ENCODE data around the gene RB1. TPM values are rescaled to one million over a fixed set of nuclear protein-coding genes. Genes with fewer than 3 reads are reported as not detected.
"Not testable (repeated sequence)": the region's sequence is repeated elsewhere in the genome, so short reads cannot be mapped to it uniquely, and the experiment has no call there.

Gene RB1
- polyA plus RNA-seq, 1 donor, result 51.1 TPM

GRCh38 chr13:48346583-48346982, 43.0 kb downstream of the RB1 start:
- no peak for DNase-seq

DNA sequence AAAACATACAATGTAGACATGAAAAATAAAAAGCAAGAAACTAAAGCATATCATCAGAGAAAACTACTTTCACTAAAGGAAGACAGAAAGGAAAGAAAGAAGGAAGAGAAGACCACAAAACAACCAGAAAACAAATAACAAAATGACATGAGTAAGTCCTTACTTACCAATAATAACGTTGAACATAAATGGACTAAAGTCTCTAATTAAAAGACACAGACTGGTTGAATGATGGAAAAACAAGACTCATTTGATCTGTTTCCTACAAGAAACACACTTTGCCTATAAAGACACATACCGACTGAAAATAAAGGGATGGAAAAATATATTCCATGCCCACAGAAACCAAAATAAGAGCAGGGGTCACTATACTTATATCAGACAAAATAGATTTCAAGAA, 46.0 kb downstream of the RB1 start:
- no peak for DNase-seq

- no peak for DNase-seq
These were observed 50.0 kb downstream of the RB1 start for GRCh38 chr13:48353590-48353989.

- not testable (repeated sequence) for DNase-seq
These were observed 52.0 kb downstream of the RB1 start for GRCh38 chr13:48355524-48355923.

DNA sequence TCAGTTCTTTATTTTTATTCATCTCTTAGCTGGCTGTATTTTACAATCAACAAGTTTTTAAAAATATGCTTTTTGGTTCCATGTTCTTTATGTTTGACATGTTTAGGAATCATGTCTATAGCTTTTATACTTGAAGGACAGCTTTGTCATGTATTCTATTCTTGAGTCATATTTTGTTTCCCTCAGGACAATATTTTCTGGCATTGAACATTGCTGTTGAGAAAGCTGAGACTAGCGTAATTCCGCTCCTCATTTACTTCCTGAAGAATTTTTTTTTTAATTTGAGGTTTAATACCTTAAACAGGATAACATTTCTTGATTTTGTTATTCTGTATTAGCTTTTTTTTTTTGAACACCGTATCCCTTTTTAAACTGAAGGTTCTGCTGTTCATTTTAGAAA, 53.2 kb downstream of the RB1 start:
- DNase-seq, result no peak

GRCh38 chr13:48369988-48370387, 66.4 kb downstream of the RB1 start:
- DNase-seq, result no peak

- DNase-seq, result no peak
These were observed 67.3 kb downstream of the RB1 start for GRCh38 chr13:48370815-48371214.

DNA sequence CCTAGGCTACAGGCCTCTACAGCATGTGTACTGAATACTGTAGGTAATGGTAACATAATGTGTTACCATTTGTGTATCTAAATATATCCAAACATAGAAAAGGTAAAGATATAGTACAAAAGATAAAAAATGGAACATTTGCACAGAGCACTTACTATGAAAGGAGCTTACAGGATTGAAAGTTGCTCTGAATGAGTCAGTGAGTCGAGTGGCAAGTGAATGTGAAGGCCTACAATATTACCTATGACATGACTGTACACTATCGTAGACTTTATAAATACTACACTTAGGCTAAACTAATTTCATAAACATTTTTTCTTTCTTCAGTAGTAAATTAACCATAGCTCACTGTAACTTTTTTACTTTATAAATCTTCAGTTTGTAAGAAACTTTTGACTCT, 74.3 kb downstream of the RB1 start:
- DNase-seq, result no peak

DNA sequence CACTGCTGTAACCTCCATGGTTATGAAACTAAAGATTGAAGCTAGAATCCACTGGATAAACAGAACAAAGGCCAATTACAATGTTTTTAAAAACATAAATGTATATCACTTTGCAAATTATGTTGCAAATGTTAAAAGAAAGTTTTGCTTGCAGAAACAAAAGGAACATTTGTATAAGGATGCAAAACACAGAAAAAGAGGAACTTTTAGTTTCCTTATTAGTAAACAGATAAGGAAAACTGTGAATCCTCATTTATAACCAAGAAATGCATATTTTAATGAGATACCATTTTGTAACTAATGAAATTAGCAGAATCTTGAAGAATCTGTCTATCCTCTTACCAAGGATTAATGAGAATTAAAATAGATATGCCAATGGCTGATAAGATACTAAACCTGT, 77.0 kb downstream of the RB1 start:
- DNase-seq, result no peak

DNA sequence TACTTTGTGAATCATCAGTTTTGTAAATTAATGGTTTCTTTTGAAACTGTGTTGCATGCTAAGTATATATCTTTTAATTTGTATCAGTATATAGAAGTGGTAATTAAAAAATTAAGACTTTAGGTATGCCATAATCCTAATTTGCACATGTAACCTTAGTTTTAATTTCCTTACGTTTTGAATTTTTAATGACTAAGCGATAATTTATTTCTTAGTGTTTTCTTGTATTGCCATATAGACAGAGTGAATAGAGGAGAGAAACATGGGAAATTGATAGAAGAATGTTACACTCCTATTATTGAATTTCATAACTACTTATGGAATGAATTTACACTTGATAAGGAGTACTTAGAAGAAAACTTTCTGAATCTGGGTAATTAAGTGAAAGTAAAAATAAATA, 79.8 kb downstream of the RB1 start:
- no peak for DNase-seq

- DNase-seq, result no peak
These were observed 83.3 kb downstream of the RB1 start for GRCh38 chr13:48386816-48387215.

DNA sequence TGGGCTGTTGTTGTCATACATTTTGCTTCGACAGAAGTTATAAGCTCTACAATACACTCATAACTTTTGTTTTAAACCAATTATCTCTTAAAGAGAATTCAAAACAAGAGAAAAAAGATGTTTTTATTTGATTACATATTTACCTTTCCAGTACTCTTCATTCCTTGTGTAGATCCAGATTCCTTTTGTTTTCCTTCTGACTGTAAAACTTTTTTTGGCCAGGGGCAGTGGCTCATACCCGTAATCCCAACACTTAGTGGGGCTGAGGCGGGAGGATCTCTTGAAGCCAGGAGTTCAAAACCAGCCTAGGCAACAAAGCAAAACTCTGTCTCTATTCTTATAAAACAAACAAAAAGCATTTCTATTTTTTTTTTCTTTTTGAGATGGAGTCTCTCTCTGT, 87.7 kb downstream of the RB1 start:
- DNase-seq, result no peak

GRCh38 chr13:48393030-48393697, 89.6 kb downstream of the RB1 start:
- DNase-seq, result no peak

DNA sequence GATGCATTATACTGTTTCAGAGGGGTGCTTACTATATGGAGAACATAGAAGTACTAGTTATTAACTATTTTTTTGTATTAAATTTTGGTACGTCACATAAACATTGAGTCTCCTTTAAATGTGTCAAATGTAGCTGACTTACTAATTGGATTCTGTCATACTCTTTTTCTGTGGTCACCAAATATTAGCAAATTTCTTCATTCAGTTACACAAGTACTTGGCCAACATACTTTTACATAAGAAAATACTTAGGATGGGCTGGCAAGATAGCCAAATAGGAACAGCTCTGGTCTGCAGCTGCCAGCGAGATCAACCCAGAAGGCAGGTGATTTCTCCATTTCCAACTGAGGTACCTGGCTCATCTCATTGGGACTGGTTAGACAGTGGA, 90.1 kb downstream of the RB1 start:
- DNase-seq, result no peak

DNA sequence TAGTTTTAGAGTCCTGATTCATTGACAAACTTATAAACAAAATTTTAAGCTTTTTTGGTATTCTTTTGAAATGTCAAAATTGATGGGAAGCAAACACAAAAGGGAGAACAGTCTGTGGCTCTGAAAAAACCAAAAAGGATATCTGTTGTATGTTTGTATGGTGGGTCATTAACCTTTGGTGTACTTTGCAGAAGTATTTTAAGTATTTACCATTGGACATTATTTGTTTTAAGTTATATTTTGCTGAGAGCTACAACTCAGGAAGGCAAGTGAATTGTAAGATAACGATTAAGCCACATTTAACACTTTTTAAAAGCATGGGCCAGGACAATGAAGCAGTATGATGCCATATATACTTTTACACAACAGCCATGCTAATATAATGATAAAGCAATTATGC, 94.2 kb downstream of the RB1 start:
- DNase-seq, result no peak

GRCh38 chr13:48398450-48399095, 95.0 kb downstream of the RB1 start:
- DNase-seq, result no peak

DNA sequence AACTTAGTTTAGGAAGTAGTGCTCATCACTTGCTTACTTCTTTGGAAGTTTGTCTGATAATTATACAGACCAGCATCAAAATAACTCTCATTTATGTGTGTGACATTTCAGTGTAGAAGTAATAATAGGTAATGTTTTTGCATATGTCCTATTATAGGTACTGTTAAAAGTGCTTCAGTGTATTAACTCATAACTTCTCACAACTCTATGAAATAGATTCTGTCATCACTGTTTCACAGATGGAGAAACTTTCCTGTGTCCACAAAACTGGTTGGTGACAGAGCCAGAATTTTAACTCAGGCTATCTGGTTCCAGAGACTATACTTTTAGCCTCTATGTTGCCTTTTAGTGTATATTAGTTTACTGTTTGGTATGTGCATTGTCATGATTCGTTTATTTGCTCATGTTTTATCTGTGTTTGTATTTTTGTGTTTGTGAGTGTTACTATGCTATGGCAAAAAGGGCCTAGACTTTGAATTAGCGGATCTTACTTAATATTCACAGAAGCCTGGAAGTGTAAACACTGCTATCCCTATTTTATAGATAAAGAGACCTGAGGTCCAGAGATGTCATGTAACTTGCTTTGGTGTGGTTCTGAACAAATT, 96.6 kb downstream of the RB1 start:
- no peak for DNase-seq

- no peak for DNase-seq
These were observed 97.3 kb downstream of the RB1 start for GRCh38 chr13:48400850-48401291.

DNA sequence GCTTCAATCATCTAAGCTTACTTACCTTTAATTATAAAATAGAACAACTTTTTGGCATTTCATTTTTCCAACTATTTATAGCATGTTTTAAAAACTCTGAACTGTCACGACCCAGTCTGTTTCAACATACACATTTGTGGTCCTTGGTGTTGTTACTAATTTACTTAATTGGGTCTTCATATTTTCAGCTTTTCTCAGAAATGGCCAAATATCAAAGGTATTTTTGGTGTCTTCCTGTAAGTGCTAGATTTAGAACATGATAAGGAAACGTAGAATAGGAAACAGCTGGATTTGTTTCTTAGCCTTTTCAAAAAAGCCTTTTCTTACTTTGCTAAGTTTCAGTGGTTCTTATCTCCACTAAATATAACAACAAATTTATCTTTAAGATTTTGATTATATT, 97.9 kb downstream of the RB1 start:
- DNase-seq, result no peak

DNA sequence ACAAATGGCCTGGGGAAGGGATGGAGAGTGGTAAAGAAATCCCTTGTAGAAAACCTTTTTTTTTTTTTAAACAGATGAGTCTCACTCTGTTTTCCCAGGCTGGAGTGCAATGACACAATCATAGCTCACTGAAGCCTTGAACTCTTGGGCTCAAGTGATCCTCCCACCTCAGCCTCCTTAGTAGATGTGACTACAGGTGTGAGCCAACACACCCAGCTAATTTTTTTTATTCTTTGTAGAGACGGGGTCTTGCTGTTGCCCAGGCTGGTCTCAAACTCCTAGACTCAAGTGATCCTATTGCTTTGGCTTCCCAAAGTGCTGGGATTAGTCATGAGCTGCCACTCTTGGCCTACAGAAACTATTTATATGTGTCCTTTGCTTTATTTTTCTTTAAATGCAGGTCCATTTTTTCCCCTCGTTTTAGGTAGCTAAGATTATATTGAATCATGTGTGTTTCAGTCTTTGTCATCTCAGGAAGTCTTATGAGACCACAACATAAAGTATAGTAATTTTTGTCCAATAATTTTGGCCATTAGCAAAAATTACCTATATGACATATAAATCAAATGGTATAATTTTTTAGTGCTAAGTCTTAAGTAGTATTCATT, 98.9 kb downstream of the RB1 start:
- DNase-seq, result no peak

DNA sequence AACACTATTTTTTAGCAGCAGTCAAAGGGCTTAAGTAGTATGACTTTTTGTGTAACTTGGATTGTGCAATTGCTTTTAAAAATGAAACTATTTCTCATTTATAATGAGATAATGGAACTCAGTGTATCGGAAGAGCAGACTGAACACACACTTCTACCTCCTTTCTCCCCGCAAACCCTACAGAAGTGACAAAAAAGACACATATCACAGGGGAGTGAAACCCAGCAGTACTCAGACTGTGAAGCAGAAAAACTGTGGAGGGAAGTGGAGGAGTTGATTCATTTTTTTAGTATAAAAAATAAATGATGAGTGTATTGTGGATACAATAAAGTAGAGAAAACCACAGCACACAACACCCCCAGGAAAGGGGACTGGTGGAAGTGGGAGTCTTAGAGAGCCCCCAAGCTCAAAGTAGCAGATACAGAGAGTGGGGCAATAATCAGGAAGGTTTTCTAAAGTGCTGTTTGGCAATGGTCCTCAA, 99.6 kb downstream of the RB1 start:
- no peak for DNase-seq

DNA sequence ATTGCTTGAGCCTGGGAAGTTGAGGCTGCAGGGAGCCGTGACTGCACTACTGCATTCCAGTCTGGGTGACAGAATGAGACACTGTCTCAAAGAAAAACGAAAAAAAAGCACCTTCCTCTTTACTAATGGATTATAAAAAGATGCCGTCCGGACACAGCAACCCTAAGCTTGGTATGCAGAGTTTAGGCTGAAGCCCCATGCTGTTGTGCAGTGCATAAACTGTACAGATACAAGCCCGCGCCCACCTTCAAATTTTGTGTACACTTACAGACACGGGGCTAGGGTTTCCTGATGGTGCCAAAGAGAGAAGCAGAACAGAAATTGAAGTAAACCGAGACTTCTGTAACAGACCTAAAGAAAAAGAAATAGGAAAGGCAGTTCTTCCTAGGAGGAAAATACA, 100.4 kb downstream of the RB1 start:
- no peak for DNase-seq

- no peak for DNase-seq
These were observed 101.4 kb downstream of the RB1 start for GRCh38 chr13:48404952-48405351.
